ENCODE data around the gene PMM1. TPM values are rescaled to one million over a fixed set of nuclear protein-coding genes. Genes with fewer than 3 reads are reported as not detected.

Gene PMM1
- total RNA-seq, 2 donors from 2014 or later: 24.9 to 25.3 TPM

- H3K27ac ChIP-seq: no peak overlapping the region
- peaks cover 9 to 20% of the 10 kb centered on the region in 2 donors for H3K4me1 ChIP-seq (ENCODE audit: control insufficient read depth in 1 of 2, low read depth in 2 of 2)
- H3K4me3 ChIP-seq: no peak overlapping the region
- no peaks in the 10 kb centered on the region for H3K9me3 ChIP-seq
- peaks cover 19% of the 10 kb centered on the region for H3K36me3 ChIP-seq
- no peaks in the 10 kb centered on the region for H3K27me3 ChIP-seq (replicated peaks; ENCODE audit: insufficient read depth)
- TF ChIP-seq CTCF (IDR thresholded peaks at IDR 0.05): no peak
- no peak for ATAC-seq (ENCODE audit: insufficient number of reproducible peaks, low FRiP score, low read depth)
- no peak for DNase-seq (ENCODE audit: low spot score)
Measured at GRCh38 chr22:41587347-41587723, 2.3 kb downstream of the PMM1 start.

- Histone ChIP-seq H3K9me3 (no peaks in the 10 kb centered on the region), H3K4me1 (ENCODE audit: control insufficient read depth in 1 of 2, low read depth in 2 of 2) (peaks cover 9 to 20% of the 10 kb centered on the region in 2 donors), H3K36me3 (peaks cover 21% of the 10 kb centered on the region), H3K27ac (no peak overlapping the region), H3K4me3 (no peak overlapping the region), H3K27me3 (replicated peaks; ENCODE audit: insufficient read depth) (no peaks in the 10 kb centered on the region)
- ATAC-seq (ENCODE audit: insufficient number of reproducible peaks, low FRiP score, low read depth) (no peak), DNase-seq (ENCODE audit: low spot score) (no peak)
- no peak for TF ChIP-seq CTCF (IDR thresholded peaks at IDR 0.05)
Measured at GRCh38 chr22:41585898-41586297, 3.7 kb downstream of the PMM1 start.

GRCh38 chr22:41584881-41585280, 4.8 kb downstream of the PMM1 start:
- no peak for TF ChIP-seq CTCF (IDR thresholded peaks at IDR 0.05)
- no peak overlapping the region for H3K27ac ChIP-seq
- H3K4me1 ChIP-seq (ENCODE audit: control insufficient read depth in 1 of 2, low read depth in 2 of 2): peaks cover 9 to 20% of the 10 kb centered on the region in 2 donors
- ATAC-seq (ENCODE audit: insufficient number of reproducible peaks, low FRiP score, low read depth): no peak
- no peaks in the 10 kb centered on the region for H3K9me3 ChIP-seq
- no peaks in the 10 kb centered on the region for H3K27me3 ChIP-seq (replicated peaks; ENCODE audit: insufficient read depth)
- H3K36me3 ChIP-seq: peaks cover 21% of the 10 kb centered on the region
- DNase-seq (ENCODE audit: low spot score): no peak
- no peak overlapping the region for H3K4me3 ChIP-seq

GRCh38 chr22:41582694-41583093, 6.9 kb downstream of the PMM1 start:
- peaks cover 0 to 4% of the 10 kb centered on the region in 2 donors for H3K4me1 ChIP-seq (ENCODE audit: control insufficient read depth in 1 of 2, low read depth in 2 of 2)
- no peaks in the 10 kb centered on the region for H3K9me3 ChIP-seq
- no peak for TF ChIP-seq CTCF (IDR thresholded peaks at IDR 0.05)
- no peak for ATAC-seq (ENCODE audit: insufficient number of reproducible peaks, low FRiP score, low read depth)
- H3K36me3 ChIP-seq: peaks cover 29% of the 10 kb centered on the region
- DNase-seq (ENCODE audit: low spot score): no peak
- H3K4me3 ChIP-seq: no peak overlapping the region
- H3K27me3 ChIP-seq (replicated peaks; ENCODE audit: insufficient read depth): no peaks in the 10 kb centered on the region
- H3K27ac ChIP-seq: no peak overlapping the region

- no peak for DNase-seq (ENCODE audit: low spot score)
- H3K9me3 ChIP-seq: no peaks in the 10 kb centered on the region
- no peak overlapping the region for H3K4me3 ChIP-seq
- peaks cover 0 to 4% of the 10 kb centered on the region in 2 donors for H3K4me1 ChIP-seq (ENCODE audit: control insufficient read depth in 1 of 2, low read depth in 2 of 2)
- H3K27ac ChIP-seq: no peak overlapping the region
- ATAC-seq (ENCODE audit: insufficient number of reproducible peaks, low FRiP score, low read depth): no peak
- H3K27me3 ChIP-seq (replicated peaks; ENCODE audit: insufficient read depth): no peaks in the 10 kb centered on the region
- TF ChIP-seq CTCF (IDR thresholded peaks at IDR 0.05): no peak
- H3K36me3 ChIP-seq: peaks cover 43% of the 10 kb centered on the region
Measured at GRCh38 chr22:41579997-41580355, 9.7 kb downstream of the PMM1 start.
